Stimulated activated memory B cell treated with anti-CD40 and anti-IgM and Interleukin-4, amounts not matched to agents 10 μg/mL and 1 μg/mL and 100 μg/mL, for 72 hours (primary cell): ENCODE results near the gene KANSL1.
"Not testable (repeated sequence)": the region's sequence is repeated elsewhere in the genome, so short reads cannot be mapped to it uniquely, and the experiment has no call there.

Source experiments
- ATAC-seq: fragments of 150-1000 bp; cut with Tn5 transposase; 2 replicates; pipeline ENCODE4 v1.10.0; 2021
- H3K27ac Mint-ChIP-seq: one replicate; pipeline ENCODE4 v1.8.0; 2022; ENCODE audit warnings: mild to moderate bottlenecking, mixed read lengths
- H3K27me3 Mint-ChIP-seq: one replicate; pipeline ENCODE4 v1.8.0; 2022; ENCODE audit warnings: mixed read lengths
- H3K36me3 Mint-ChIP-seq: one replicate; pipeline ENCODE4 v1.8.0; 2022; ENCODE audit warnings: mixed read lengths
- H3K4me1 Mint-ChIP-seq: one replicate; pipeline ENCODE4 v1.8.0; 2022; ENCODE audit warnings: mixed read lengths
- H3K4me3 Mint-ChIP-seq: one replicate; pipeline ENCODE4 v1.8.0; 2022; ENCODE audit warnings: mild to moderate bottlenecking, moderate library complexity, mixed read lengths
- H3K9me3 Mint-ChIP-seq: one replicate; pipeline ENCODE4 v1.8.0; 2022; ENCODE audit warnings: mixed read lengths

KANSL1 gene

DNA sequence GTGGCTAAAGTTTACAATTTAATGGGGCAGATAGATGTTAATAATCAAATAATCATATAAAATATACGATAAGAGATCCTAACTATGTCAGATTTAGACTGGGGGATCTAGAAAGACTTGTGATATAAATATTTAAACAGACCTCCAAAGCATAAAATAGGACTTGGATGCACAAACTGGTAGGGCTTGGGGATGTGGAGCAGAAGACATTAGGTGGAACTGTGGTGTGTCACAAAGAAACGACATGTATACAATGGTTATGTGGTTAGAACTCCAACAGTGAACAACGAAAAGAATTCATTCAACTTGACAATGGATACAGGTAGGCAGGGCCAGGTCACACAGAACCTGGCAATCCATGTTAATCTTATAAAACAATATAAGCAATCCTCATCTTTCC lies 90.4 kb downstream of the KANSL1 start:
- H3K9me3 Mint-ChIP-seq, H3K4me3 Mint-ChIP-seq, ATAC-seq, H3K27me3 Mint-ChIP-seq, H3K36me3 Mint-ChIP-seq: not testable (repeated sequence)
- peaks cover 70% of the 10 kb centered on the region for H3K4me1 Mint-ChIP-seq
- peak overlapping the region; percentile 4 for H3K27ac Mint-ChIP-seq

DNA sequence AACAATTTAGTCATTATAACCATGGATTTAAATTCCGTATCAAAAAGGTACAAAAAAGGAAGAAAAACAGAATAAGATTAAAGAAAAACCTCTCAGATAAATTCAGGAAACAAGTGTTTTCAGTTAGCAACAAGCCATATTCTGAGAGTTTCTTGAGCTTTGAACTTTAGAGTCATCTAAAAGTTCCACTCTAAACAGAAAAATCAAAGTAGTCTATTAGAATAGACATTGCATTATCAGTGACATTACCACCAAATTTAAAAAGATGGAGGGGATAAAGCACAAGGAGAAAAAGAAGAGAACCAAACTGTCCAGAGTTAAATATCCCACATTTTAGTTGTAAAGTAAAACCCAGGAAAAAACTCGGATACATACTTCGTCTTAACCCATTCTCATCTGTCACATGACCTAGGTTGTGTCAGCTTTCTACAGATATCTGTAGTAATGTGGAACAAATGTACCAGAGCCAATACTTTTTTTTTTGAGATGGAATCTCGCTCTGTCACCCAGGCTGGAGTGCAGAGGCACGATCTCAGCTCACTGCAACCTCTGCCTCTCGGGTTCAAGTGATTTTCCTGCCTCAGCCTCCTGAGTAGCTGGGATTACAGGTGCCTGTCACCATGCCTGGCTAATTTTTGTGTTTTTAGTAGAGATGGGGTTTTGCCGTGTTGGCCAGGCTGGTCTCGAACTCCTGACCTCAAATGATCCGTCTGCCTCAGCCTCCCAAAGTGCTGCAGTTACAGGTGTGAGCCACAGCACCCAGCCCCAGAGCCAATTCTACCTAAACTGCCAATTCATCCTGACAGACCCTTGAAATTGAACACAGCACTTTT lies 91.2 kb downstream of the KANSL1 start:
- peak overlapping the region; percentile 4 for H3K27ac Mint-ChIP-seq
- H3K36me3 Mint-ChIP-seq, ATAC-seq, H3K9me3 Mint-ChIP-seq, H3K4me3 Mint-ChIP-seq, H3K27me3 Mint-ChIP-seq: not testable (repeated sequence)
- peaks cover 68% of the 10 kb centered on the region for H3K4me1 Mint-ChIP-seq

DNA sequence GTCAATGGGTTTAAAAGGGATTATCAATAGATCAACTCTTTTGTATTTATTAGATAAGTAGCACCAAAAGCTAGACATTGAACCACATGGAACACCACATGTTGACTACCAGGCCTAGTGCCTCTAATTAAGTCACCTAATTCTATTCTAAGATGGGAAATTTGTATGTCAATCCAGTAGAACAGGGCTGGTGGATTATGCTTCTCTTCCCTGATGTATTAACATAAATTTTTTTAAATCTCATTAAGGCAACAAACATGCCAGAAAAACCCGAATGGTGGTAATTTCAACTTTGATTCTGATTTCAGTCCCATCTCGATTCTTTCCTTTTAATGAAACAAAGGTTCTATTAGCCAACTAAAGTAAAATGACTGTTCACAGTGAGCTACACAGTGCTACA lies 92.6 kb downstream of the KANSL1 start:
- Mint-ChIP-seq H3K4me1 (peaks cover 57% of the 10 kb centered on the region), H3K36me3 (no peaks in the 10 kb centered on the region), H3K9me3 (no peaks in the 10 kb centered on the region), H3K4me3 (no peak overlapping the region), H3K27me3 (no peaks in the 10 kb centered on the region), H3K27ac (peak overlapping the region; percentile 20)
- no peak for ATAC-seq

DNA sequence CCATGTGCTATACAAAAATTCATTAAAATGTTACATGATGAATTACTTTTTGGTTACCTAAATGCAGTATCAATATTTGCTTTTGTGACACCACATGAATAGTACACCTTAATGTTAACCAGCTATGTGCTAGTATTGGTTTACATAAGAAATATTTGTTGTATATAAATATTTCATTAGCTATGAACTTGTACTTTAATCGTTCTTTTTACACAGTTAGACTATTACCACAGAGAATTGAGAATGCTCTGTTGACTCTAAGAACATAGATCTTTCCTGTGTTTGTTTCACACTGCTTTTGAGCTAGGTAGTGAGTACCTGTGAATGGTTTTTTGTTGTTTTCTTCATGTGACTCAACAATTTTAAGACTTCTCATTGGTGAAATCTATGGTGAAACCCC lies 93.4 kb downstream of the KANSL1 start:
- Mint-ChIP-seq H3K4me3 (no peak overlapping the region), H3K9me3 (no peaks in the 10 kb centered on the region), H3K27me3 (no peaks in the 10 kb centered on the region), H3K4me1 (peaks cover 64% of the 10 kb centered on the region), H3K27ac (no peak overlapping the region), H3K36me3 (no peaks in the 10 kb centered on the region)
- ATAC-seq = no peak

DNA sequence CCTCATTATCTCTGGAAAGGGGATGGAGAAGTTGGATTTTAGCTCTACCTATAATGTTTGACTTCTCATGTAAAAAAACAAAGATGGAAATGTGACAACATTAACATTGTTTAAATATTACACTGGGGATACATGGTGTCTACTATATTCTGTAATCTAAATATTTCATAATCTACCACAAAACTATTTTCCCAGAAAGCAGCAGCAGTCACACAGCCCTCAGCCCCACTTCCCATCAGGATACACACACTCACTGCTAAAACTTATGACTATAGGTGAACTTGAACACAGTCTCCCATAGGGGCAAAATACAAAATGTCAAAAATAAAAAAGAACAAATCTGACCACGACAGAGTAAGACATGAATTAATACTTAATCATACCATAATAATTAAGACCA lies 95.7 kb downstream of the KANSL1 start:
- no peak for ATAC-seq
- Mint-ChIP-seq H3K4me1 (peaks cover 50% of the 10 kb centered on the region), H3K9me3 (no peaks in the 10 kb centered on the region), H3K36me3 (peaks cover 7% of the 10 kb centered on the region), H3K27ac (no peak overlapping the region), H3K4me3 (no peak overlapping the region), H3K27me3 (no peaks in the 10 kb centered on the region)

DNA sequence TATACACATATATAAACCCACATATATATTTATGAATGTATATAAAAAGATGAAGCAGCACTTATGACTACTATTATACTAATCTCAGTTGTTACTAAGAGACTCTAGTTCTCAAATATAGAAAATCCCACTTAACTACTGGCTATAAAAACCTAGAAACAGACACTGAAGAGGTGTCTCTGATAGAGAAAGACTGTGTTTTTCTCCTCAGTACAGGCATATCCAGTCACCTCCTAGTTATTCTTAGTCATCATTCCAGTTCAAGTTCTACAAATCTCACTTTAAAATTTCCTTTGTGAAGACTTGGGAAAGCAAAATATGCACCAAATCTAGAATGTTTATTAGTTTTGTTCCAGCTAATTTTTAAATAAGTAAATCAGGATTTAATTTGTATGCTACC lies 100.2 kb downstream of the KANSL1 start:
- peaks cover 40% of the 10 kb centered on the region for H3K4me1 Mint-ChIP-seq
- H3K9me3 Mint-ChIP-seq = no peaks in the 10 kb centered on the region
- ATAC-seq = no peak
- no peak overlapping the region for H3K4me3 Mint-ChIP-seq
- no peak overlapping the region for H3K27ac Mint-ChIP-seq
- no peaks in the 10 kb centered on the region for H3K27me3 Mint-ChIP-seq
- peaks cover 24% of the 10 kb centered on the region for H3K36me3 Mint-ChIP-seq

DNA sequence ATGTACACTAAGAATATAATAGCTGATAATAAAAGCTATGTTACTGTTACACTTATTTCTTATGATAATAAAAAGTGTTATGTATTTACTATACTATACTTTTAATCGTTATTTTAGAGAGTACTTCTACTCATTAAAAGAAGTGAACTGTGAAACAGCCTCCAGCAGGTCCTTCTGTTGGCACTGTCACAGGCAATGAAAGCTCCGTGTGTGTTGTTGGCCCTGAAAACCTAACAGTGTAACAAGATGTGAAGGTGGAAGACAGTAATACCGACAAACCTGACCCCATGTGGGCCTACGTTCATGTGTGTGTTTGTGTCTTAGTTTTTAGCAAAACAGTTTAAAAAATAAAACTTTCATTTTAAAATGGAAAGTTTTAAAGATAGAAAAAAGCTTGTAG lies 102.4 kb downstream of the KANSL1 start:
- Mint-ChIP-seq H3K36me3 (peaks cover 33% of the 10 kb centered on the region), H3K27me3 (no peaks in the 10 kb centered on the region), H3K4me3 (no peak overlapping the region), H3K9me3 (no peaks in the 10 kb centered on the region), H3K27ac (no peak overlapping the region), H3K4me1 (peaks cover 39% of the 10 kb centered on the region)
- no peak for ATAC-seq

DNA sequence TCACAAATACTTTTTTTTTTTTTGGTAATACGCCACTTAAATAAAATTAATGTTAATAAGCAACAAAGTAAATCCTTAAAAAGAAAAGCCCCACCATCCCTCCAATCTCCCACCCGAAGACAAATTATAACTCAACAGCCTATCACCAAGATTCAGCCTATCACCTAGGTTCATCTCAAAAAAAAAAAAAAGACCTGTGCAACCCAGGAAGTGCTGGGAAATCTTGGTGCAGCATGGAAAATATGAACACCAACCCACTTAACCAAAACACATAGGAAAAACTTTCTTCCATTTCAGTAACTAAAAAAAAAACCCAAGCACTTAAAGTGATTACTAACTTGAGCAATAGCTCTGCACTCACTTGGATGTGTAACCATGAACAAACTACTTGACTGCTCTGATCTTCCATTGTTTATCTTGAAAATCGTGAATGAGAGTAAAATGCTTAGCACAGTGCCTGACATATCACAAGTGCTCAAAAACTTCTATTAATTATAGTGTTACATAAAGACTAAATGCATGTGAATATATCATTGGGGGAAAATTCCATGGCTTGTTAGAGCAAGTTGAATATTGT lies 103.8 kb downstream of the KANSL1 start:
- no peaks in the 10 kb centered on the region for H3K9me3 Mint-ChIP-seq
- peaks cover 42% of the 10 kb centered on the region for H3K4me1 Mint-ChIP-seq
- no peaks in the 10 kb centered on the region for H3K27me3 Mint-ChIP-seq
- peak overlapping the region; percentile 40 for H3K27ac Mint-ChIP-seq
- no peak for ATAC-seq
- peaks cover 41% of the 10 kb centered on the region for H3K36me3 Mint-ChIP-seq
- no peak overlapping the region for H3K4me3 Mint-ChIP-seq

DNA sequence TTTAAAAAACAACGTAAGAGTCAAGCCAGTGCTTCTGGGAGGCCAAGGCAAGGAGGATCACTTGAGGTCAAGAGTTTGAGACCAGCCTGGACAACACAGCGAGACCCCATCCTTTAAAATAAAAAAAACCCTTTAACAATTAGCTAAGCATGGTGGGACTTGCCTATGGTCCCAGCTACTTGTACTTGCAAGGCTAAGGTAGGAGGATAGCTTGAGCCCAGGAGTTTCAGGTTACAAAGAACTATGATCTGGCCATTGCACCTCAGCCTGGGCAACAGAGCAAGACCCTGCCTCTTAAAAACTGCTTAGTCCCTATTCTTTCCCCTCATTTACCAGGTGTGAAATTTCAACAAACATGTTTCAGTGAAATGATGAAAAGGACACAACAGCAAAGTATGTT lies 104.6 kb downstream of the KANSL1 start:
- no peaks in the 10 kb centered on the region for H3K27me3 Mint-ChIP-seq
- peak overlapping the region; percentile 57 for H3K27ac Mint-ChIP-seq
- H3K4me1 Mint-ChIP-seq = peaks cover 45% of the 10 kb centered on the region
- no peak overlapping the region for H3K4me3 Mint-ChIP-seq
- no peaks in the 10 kb centered on the region for H3K9me3 Mint-ChIP-seq
- ATAC-seq = no peak
- peaks cover 35% of the 10 kb centered on the region for H3K36me3 Mint-ChIP-seq

DNA sequence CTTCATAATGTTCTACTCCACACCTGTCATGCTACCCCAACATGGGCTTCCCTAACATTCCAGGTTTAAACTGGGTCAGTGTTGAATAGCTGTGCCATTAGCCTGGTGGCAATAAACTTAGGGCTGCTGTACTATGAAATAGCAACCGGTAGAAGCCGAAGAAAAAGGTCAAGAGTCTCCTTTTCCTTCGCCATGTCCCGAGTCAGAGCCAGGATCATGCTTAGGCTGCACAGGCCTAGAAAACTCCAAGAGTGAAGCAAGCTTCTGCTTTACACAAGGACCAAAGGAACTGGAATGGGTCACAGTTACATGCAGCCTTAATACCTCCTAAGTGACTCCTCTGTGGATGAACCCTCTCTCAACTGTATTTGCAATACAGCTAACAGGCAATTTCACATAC lies 105.4 kb downstream of the KANSL1 start:
- H3K9me3 Mint-ChIP-seq, H3K4me3 Mint-ChIP-seq, H3K27me3 Mint-ChIP-seq, ATAC-seq: not testable (repeated sequence)
- peaks cover 35% of the 10 kb centered on the region for H3K36me3 Mint-ChIP-seq
- peak overlapping the region; percentile 57 for H3K27ac Mint-ChIP-seq
- H3K4me1 Mint-ChIP-seq = peaks cover 52% of the 10 kb centered on the region

DNA sequence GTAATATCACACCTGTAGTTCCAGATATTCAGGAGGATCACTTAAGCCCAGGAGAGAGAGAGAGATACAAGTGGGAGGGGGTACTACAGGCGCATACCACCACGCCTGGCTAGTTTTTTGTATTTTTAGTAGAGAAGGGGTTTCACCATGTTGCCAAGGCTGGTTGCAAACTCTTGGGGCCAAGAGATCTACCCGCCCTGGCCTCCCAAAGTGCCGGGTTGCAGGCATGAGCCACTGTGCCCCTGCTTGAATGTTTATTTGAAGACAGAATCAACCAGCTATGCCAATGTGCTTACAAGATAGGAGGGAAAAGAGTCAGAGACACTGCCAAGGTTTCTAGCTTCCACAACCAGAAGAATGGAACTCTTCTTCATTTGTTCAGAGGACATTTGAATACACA lies 106.4 kb downstream of the KANSL1 start:
- H3K27ac Mint-ChIP-seq = no peak overlapping the region
- no peak overlapping the region for H3K4me3 Mint-ChIP-seq
- H3K27me3 Mint-ChIP-seq = no peaks in the 10 kb centered on the region
- H3K4me1 Mint-ChIP-seq = peaks cover 62% of the 10 kb centered on the region
- no peak for ATAC-seq
- peaks cover 35% of the 10 kb centered on the region for H3K36me3 Mint-ChIP-seq
- no peaks in the 10 kb centered on the region for H3K9me3 Mint-ChIP-seq

DNA sequence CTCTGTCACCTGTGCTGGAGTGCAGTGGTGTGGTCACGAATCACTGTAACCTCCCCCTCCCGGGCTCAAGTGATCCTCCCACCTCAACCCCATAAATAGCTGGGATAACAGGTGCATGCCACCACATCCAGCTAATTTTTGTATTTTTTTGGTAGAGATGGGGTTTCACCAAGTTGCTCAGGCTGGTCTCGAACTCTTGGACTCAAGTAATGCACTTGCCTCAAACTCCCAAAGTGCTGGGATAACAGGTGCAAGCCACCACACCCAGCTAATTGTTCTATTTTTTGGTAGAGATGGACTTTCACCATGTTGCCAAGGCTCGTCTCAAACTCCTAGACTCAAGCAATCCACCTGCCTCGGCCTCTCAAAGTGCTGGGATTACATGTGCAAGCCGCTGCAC lies 107.7 kb downstream of the KANSL1 start:
- Mint-ChIP-seq H3K4me1 (peaks cover 62% of the 10 kb centered on the region), H3K27ac (no peak overlapping the region), H3K27me3 (no peaks in the 10 kb centered on the region), H3K4me3 (peak overlapping the region; percentile 12), H3K9me3 (no peaks in the 10 kb centered on the region), H3K36me3 (peaks cover 35% of the 10 kb centered on the region)
- ATAC-seq = no peak

DNA sequence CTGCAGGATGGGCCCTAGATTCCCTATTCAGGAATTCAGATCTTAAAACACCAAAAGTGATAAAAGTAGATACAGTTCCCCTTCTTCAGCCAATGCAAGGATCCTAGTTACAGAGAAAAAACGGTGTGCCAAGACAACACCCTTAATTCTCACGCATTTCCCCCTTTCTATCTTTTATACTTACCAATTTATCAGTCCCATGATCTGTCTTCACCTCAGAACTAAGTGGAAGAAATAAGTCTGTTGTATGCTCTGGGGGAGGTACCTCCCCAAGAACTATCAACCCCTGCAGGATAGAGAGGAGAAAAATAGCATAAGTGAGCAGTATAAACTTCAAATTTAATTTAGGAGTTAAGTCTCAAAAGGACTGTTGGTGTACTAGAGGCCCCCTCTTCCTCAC lies 111.0 kb downstream of the KANSL1 start:
- Mint-ChIP-seq H3K27ac (peak overlapping the region; percentile 66), H3K36me3 (peaks cover 41% of the 10 kb centered on the region), H3K4me1 (peaks cover 57% of the 10 kb centered on the region), H3K9me3 (no peaks in the 10 kb centered on the region), H3K4me3 (no peak overlapping the region), H3K27me3 (no peaks in the 10 kb centered on the region)
- ATAC-seq = no peak

DNA sequence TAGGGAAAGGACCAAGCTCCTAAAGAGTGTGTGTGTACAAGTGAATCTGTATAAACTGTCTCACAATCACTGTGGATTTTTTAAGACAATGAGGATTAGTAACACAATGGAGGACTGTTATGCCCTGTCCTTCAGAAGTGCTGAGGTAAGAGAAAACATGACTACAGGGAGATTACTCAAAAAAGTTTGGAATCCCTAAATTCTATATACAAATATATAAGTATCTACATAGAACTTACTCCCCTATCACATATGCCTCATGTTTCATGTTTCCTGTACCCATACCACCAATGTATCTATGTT lies 112.3 kb downstream of the KANSL1 start:
- H3K4me3 Mint-ChIP-seq = no peak overlapping the region
- no peaks in the 10 kb centered on the region for H3K27me3 Mint-ChIP-seq
- no peak overlapping the region for H3K27ac Mint-ChIP-seq
- peaks cover 51% of the 10 kb centered on the region for H3K4me1 Mint-ChIP-seq
- ATAC-seq = no peak
- H3K36me3 Mint-ChIP-seq = peaks cover 33% of the 10 kb centered on the region
- no peaks in the 10 kb centered on the region for H3K9me3 Mint-ChIP-seq

DNA sequence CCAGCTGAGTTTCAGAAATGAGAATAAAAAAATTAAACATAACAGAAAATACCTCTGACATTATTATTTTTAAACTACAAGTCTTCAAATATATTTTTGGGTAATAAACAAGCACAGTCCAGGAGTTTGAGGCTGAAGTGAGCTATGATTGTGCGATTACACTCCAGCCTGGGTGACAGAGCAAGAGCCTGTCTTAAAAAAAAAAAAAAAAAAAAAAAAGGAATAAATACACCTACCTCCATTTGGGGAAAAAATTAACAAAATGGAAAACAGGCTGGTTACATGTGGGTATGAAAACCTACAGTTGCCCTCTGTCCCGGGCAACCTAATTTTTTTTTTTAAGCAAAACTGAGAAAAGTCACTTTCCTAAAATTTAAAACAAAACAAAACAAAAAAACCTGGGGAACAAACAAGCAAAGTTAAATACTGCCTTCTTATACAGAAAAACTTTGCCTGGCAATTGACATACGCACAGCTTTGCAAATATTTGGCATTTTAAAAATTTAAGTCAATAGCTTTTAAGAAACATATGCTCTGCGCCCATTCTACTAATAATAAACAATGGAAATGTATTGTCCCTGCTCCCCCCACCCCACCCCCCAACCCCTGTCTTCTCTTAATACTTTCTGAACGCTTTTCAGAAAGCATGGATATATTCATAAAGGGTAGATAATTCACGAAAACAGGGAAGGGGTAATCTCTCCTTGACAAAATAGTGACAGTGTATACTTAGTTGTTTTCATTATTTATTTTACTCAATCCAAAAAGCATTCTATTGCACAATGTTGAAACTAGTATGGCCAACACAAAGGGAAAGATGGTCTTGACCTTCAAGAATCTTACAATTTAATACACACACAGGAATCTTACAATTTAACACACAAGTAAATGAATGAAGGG lies 112.9 kb downstream of the KANSL1 start:
- peak overlapping the region; percentile 25 for H3K27ac Mint-ChIP-seq
- no peaks in the 10 kb centered on the region for H3K27me3 Mint-ChIP-seq
- H3K4me1 Mint-ChIP-seq = peaks cover 48% of the 10 kb centered on the region
- no peak for ATAC-seq
- H3K36me3 Mint-ChIP-seq = peaks cover 30% of the 10 kb centered on the region
- H3K4me3 Mint-ChIP-seq = no peak overlapping the region
- no peaks in the 10 kb centered on the region for H3K9me3 Mint-ChIP-seq
